ENCODE measurements around the gene RADX. TPM values are rescaled to one million over a fixed set of nuclear protein-coding genes. Genes with fewer than 3 reads are reported as not detected.
"Not testable (repeated sequence)": the region's sequence is repeated elsewhere in the genome, so short reads cannot be mapped to it uniquely, and the experiment has no call there.

Gene RADX
- total RNA-seq, 3 donors from 2014 or later = 3.8 to 5.6 (median 4.2) TPM

DNA sequence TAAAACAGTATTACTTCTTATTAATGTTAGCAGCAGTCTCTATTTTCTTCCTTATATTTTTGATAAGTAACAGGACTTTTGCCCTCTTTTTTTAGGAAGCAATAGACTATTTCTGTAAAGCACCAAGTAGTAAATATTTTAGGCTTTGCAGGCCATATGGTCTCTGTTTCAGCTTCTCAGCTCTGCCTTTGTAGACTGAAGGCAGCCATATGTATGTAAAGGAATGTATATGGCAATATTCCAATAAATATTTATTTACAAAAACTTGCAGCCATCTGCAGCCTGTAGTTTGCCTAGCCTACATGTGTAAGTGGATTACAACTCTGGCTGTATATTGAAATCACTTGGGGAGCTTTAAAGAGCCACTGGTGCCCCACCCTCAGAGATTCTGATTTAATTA lies 15.0 kb downstream of the RADX start:
- intact Hi-C loops (cut with DNase I; ENCODE audit: low total_unique reads) = no loop called here
- Histone ChIP-seq H3K27me3 (peaks cover 0 to 24% of the 10 kb centered on the region in 2 donors), H3K27ac (no peak overlapping the region), H3K4me3 (no peak overlapping the region), H3K4me1 (no peaks in the 10 kb centered on the region), H3K36me3 (no peaks in the 10 kb centered on the region), H3K9me3 (no peaks in the 10 kb centered on the region)
- no peak for DNase-seq (ENCODE audit: low spot score in 2 of 2)
- TF ChIP-seq POLR2A (IDR thresholded peaks at IDR 0.05) = no peak
- TF ChIP-seq POLR2AphosphoS5 (IDR thresholded peaks at IDR 0.05) = no peak
- TF ChIP-seq, protein P1, sequence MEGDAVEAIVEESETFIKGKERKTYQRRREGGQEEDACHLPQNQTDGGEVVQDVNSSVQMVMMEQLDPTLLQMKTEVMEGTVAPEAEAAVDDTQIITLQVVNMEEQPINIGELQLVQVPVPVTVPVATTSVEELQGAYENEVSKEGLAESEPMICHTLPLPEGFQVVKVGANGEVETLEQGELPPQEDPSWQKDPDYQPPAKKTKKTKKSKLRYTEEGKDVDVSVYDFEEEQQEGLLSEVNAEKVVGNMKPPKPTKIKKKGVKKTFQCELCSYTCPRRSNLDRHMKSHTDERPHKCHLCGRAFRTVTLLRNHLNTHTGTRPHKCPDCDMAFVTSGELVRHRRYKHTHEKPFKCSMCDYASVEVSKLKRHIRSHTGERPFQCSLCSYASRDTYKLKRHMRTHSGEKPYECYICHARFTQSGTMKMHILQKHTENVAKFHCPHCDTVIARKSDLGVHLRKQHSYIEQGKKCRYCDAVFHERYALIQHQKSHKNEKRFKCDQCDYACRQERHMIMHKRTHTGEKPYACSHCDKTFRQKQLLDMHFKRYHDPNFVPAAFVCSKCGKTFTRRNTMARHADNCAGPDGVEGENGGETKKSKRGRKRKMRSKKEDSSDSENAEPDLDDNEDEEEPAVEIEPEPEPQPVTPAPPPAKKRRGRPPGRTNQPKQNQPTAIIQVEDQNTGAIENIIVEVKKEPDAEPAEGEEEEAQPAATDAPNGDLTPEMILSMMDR (IDR thresholded peaks at IDR 0.05) = no peak

DNA sequence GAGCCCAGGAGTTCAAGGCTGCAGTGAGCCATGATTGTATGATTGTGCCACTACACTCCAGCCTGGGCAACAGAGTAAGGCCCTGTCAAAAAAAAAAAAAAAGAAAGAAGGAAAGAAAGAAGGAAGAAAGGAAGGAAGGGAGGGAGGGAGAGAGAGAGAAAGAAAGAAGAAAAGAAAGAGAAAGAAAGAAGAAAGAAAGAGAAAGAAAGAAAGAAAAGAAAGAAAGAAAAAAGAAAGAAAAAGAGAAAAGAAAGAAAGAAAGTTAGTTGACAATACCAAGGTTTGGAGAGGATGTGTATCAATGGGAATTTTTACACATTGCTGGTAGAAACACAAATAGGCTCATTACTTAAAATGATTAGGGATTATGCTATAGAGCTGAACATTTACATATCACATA lies 19.8 kb downstream of the RADX start:
- DNase-seq (ENCODE audit: low spot score in 2 of 2) = no peak
- no peaks in the 10 kb centered on the region for H3K4me1 ChIP-seq

GRCh38 chrX:106649523-106650428 lies 38.0 kb downstream of the RADX start:
- H3K9me3 ChIP-seq = no peaks in the 10 kb centered on the region
- no peak for DNase-seq (ENCODE audit: low spot score in 2 of 2)
- intact Hi-C loops (cut with DNase I; ENCODE audit: low total_unique reads) = no loop called here
- no peak overlapping the region for H3K4me3 ChIP-seq
- peaks cover 0 to 22% of the 10 kb centered on the region in 2 donors for H3K27me3 ChIP-seq
- H3K36me3 ChIP-seq = no peaks in the 10 kb centered on the region
- TF ChIP-seq POLR2AphosphoS5 (IDR thresholded peaks at IDR 0.05) = no peak
- TF ChIP-seq, protein P1 (IDR thresholded peaks at IDR 0.05) = no peak
- no peak for TF ChIP-seq POLR2A (IDR thresholded peaks at IDR 0.05)
- H3K4me1 ChIP-seq = no peaks in the 10 kb centered on the region
- no peak overlapping the region for H3K27ac ChIP-seq

More for the DNA sequence above, 19.8 kb downstream of the RADX start:
- Histone ChIP-seq H3K27me3 (peaks cover 0 to 8% of the 10 kb centered on the region in 2 donors), H3K27ac (no peak overlapping the region), H3K36me3 (no peaks in the 10 kb centered on the region), H3K4me3 (no peak overlapping the region), H3K9me3 (no peaks in the 10 kb centered on the region)
- intact Hi-C loops (cut with DNase I; ENCODE audit: low total_unique reads) = no loop called here
- TF ChIP-seq POLR2A (IDR thresholded peaks at IDR 0.05) (no peak), POLR2AphosphoS5 (IDR thresholded peaks at IDR 0.05) (no peak)
- TF ChIP-seq, protein P1 (IDR thresholded peaks at IDR 0.05) = no peak

- DNase-seq (ENCODE audit: low spot score in 2 of 2); H3K9me3 ChIP-seq; H3K27ac ChIP-seq; H3K36me3 ChIP-seq; H3K4me3 ChIP-seq; intact Hi-C loops (cut with DNase I; ENCODE audit: low total_unique reads); H3K4me1 ChIP-seq: not testable (repeated sequence)
- H3K27me3 ChIP-seq = peaks cover 0 to 17% of the 10 kb centered on the region in 2 donors
Observed at GRCh38 chrX:106653625-106654024, 41.8 kb downstream of the RADX start.

- Histone ChIP-seq H3K4me1 (no peaks in the 10 kb centered on the region), H3K9me3 (no peaks in the 10 kb centered on the region), H3K27me3 (peaks cover 0 to 17% of the 10 kb centered on the region in 2 donors), H3K4me3 (no peak overlapping the region), H3K36me3 (no peaks in the 10 kb centered on the region), H3K27ac (no peak overlapping the region)
- TF ChIP-seq POLR2A (IDR thresholded peaks at IDR 0.05) (no peak), POLR2AphosphoS5 (IDR thresholded peaks at IDR 0.05) (no peak)
- TF ChIP-seq, protein P1 (IDR thresholded peaks at IDR 0.05) = no peak
- intact Hi-C loops (cut with DNase I; ENCODE audit: low total_unique reads) = no loop called here
- no peak for DNase-seq (ENCODE audit: low spot score in 2 of 2)
Observed at GRCh38 chrX:106670631-106671030, 58.9 kb downstream of the RADX start.
